Stimulated activated effector memory CD8-positive, alpha-beta T cell treated with anti-CD3 and anti-CD28 coated beads, Interleukin-12 subunit alpha, Interleukin-12 subunit beta, amount 100 ng/mL, for 72 hours (primary cell): ENCODE results near the gene CACHD1.

Experiments used
- ATAC-seq: fragments of 150-1000 bp; cut with Tn5 transposase; 2 replicates; pipeline ENCODE4 v1.10.0; 2021
- DNase-seq, 2 donors: peaks; one replicate each; pipeline ENCODE4 v3.0.0; 2021 to 2022; ENCODE audit warnings: low spot score in 2 of 2
- H3K27ac Mint-ChIP-seq: one replicate; pipeline ENCODE4 v1.8.0; 2022; ENCODE audit warnings: mild to moderate bottlenecking, mixed read lengths
- H3K36me3 Mint-ChIP-seq: one replicate; pipeline ENCODE4 v1.8.0; 2022; ENCODE audit warnings: mild to moderate bottlenecking, mixed read lengths
- H3K4me1 Mint-ChIP-seq: one replicate; pipeline ENCODE4 v1.8.0; 2022; ENCODE audit warnings: mixed read lengths
- H3K4me3 Mint-ChIP-seq: one replicate; pipeline ENCODE4 v1.8.0; 2022; ENCODE audit warnings: mild to moderate bottlenecking, mixed read lengths
- H3K9me3 Mint-ChIP-seq: one replicate; pipeline ENCODE4 v1.8.0; 2022; ENCODE audit warnings: mixed read lengths

Gene CACHD1

DNA sequence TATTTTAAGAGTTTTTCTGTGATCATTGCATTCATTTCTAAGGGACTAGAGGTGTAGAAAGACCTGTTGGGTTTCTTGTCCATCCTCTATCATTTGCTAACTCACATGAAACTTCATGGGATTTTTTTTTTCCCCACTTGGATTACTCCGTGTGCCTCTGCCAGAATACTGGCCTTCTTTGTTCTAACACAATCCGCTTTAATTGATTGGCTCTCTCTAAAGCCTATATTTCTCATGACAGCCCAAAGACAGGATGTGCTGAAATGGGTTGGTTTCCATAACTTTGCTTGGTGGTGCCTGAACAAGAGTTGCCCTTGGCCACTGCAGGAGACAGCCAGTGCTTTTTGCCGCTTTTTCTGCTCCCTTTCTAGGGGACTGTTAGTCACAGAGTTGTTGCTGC is 12.2 kb downstream of the CACHD1 start:
- no peaks in the 10 kb centered on the region for H3K36me3 Mint-ChIP-seq
- H3K27ac Mint-ChIP-seq, result no peak overlapping the region
- H3K4me1 Mint-ChIP-seq, result no peaks in the 10 kb centered on the region
- H3K9me3 Mint-ChIP-seq, result no peaks in the 10 kb centered on the region
- ATAC-seq, result no peak
- H3K4me3 Mint-ChIP-seq, result no peak overlapping the region
- DNase-seq, result no peak

DNA sequence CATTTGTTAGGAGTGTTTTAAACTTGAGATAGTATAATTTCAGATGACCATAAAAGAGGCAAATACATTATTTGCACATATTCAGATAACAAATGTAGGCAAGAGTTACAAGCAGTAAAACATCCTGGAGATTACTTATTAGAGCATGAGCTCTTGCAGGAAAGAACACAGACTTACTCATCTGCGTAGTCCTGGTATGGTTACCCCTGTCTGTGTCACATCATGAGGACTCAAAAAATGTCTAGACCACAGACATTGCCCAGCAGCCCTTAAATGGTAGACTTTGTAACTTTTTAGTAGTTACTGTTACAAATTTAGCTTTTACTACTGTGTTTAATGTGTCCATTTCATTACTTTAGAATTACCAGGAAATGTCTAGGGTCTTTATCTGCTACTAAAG is 12.8 kb downstream of the CACHD1 start:
- DNase-seq, result no peak
- no peak for ATAC-seq
- H3K4me3 Mint-ChIP-seq, result no peak overlapping the region

DNA sequence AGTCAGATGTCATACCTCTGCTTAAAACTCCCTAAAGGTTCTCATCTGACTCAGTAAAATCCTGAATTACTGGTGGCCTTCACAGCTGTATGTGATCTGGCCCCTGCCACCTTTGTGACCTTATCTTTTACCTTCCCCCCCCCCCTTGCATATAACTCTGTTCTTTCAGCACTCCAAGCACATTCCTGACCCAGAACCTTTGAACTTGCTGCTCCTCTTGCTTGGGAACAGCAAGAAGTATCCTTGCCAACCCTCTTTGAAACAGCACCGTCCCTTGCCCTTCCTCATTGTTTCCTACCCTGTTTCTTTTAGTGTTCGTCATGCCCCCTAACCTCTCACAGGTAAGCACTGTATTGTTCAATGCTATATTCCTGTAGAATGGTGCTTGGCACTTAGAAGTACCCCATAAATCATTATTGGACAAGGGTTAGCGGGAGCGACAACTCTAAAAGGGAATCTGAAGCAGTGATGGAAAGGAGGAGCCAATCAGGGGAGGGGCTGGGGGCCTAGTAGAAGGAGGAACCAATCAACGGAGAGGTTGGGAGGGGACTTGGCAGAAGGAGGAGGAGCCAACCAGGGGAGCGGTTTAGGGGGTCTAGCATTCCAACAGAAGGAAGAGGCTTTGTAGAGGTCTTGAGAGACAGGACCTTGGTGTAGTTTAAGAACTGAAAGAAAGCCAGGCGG is 13.9 kb downstream of the CACHD1 start:
- no peak for DNase-seq
- Mint-ChIP-seq H3K4me3 (no peak overlapping the region), H3K4me1 (no peaks in the 10 kb centered on the region), H3K27ac (no peak overlapping the region), H3K9me3 (no peaks in the 10 kb centered on the region), H3K36me3 (no peaks in the 10 kb centered on the region)
- ATAC-seq, result no peak

More for the DNA sequence above, 12.8 kb downstream of the CACHD1 start:
- Mint-ChIP-seq H3K4me1 (no peaks in the 10 kb centered on the region), H3K27ac (no peak overlapping the region), H3K9me3 (no peaks in the 10 kb centered on the region), H3K36me3 (no peaks in the 10 kb centered on the region)

DNA sequence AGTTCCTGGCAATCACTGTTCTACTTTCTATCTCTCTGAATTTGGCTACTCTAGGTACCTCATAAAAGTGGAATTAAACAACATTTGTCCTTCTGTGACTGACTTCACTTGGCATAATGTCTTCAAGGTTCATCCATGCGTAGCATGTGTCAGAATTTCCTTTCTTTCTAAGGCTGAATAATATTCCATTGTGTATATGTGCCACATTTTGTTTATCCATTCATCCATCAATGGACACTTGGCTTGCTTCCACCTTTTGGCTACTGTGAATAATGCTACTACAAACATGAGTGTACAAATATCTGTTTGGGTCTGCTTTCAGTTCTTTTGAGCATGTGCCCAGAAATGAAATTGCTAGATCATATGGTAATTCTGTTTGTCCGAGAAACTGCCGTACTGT is 14.7 kb downstream of the CACHD1 start:
- no peaks in the 10 kb centered on the region for H3K4me1 Mint-ChIP-seq
- DNase-seq, result no peak
- ATAC-seq, result no peak
- H3K36me3 Mint-ChIP-seq, result no peaks in the 10 kb centered on the region
- no peak overlapping the region for H3K27ac Mint-ChIP-seq
- no peaks in the 10 kb centered on the region for H3K9me3 Mint-ChIP-seq
- no peak overlapping the region for H3K4me3 Mint-ChIP-seq

DNA sequence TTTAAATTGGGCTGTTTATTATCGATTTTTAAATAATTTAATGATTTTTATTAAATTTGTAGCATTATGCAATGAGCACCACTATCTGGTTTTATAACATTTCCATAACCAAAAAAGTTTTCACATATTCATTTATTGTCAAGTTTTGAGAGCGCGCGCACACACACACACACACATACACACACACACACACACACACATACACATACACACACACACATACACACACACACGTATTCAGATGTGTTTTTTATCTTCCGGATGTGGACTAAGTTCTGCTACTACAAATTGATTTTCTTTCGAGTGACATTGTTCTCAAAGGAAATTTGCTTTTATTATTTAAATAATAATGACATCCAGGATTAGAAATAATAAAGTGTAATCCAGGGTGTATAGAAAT is 16.3 kb downstream of the CACHD1 start:
- H3K27ac Mint-ChIP-seq, result no peak overlapping the region
- H3K9me3 Mint-ChIP-seq, result no peaks in the 10 kb centered on the region
- no peaks in the 10 kb centered on the region for H3K36me3 Mint-ChIP-seq
- DNase-seq, result no peak
- H3K4me1 Mint-ChIP-seq, result no peaks in the 10 kb centered on the region
- no peak for ATAC-seq
- no peak overlapping the region for H3K4me3 Mint-ChIP-seq

DNA sequence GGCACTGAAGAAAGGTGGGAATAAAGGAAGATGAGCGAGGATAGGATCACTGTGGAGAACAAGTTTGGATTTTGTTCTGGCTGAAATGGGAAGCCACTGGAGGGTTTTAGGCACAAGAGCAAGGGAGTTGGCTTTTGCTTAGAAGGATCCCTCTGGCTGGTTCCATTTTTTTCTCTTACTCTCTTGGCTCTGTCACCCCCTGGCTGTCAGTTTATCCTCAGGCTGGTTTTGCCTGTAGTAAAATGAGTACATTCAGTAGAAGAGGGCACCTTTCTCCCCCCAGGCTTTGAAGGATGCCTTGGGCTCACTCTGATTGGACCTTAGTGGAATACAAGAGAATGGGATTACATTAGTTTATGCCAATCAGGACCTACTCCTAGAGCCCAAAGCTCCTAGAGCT is 17.1 kb downstream of the CACHD1 start:
- Mint-ChIP-seq H3K4me3 (no peak overlapping the region), H3K4me1 (no peaks in the 10 kb centered on the region), H3K9me3 (no peaks in the 10 kb centered on the region), H3K27ac (no peak overlapping the region), H3K36me3 (no peaks in the 10 kb centered on the region)
- no peak for ATAC-seq
- DNase-seq, result no peak

DNA sequence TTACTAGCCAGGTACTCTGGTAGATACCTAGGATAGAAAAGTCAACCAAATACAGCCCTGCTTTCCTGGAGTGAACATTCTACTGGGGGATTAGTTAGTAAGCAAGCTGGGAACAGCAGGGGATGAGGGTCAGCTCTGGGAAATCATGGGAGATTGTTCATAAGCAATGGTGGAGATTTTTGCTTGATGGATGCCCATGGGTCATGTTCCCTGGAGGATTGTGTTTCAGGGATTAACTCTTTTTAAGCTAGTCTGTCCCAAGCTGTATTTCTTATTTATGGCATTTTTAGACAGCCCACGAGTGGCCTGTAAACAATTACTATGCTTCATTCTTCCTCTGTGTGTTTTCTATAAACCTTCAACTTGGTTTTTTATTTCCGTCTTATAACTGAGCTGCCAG is 18.9 kb downstream of the CACHD1 start:
- Mint-ChIP-seq H3K9me3 (no peaks in the 10 kb centered on the region), H3K4me1 (no peaks in the 10 kb centered on the region), H3K4me3 (no peak overlapping the region), H3K36me3 (no peaks in the 10 kb centered on the region), H3K27ac (no peak overlapping the region)
- ATAC-seq (no peak), DNase-seq (no peak)

DNA sequence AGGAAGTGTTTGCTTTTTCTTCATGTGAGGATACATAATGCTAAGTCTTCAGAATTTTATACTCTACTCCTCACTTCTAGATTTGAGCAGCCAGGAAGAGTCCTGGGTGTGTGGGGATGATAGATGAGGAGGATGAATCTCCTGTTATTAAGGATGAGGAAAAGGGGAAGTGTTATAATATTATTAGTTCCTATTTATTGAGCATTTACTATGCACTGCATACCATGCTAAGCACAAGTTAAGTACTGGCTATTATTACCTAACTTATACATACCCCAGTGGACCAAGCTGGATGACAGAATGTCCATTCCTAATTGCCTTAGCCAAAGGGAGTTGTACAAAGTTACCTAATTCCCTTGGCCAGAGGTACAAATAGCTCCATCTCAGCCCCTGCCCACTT is 19.8 kb downstream of the CACHD1 start:
- Mint-ChIP-seq H3K36me3 (no peaks in the 10 kb centered on the region), H3K27ac (no peak overlapping the region), H3K4me1 (no peaks in the 10 kb centered on the region), H3K9me3 (no peaks in the 10 kb centered on the region), H3K4me3 (no peak overlapping the region)
- no peak for DNase-seq
- no peak for ATAC-seq

DNA sequence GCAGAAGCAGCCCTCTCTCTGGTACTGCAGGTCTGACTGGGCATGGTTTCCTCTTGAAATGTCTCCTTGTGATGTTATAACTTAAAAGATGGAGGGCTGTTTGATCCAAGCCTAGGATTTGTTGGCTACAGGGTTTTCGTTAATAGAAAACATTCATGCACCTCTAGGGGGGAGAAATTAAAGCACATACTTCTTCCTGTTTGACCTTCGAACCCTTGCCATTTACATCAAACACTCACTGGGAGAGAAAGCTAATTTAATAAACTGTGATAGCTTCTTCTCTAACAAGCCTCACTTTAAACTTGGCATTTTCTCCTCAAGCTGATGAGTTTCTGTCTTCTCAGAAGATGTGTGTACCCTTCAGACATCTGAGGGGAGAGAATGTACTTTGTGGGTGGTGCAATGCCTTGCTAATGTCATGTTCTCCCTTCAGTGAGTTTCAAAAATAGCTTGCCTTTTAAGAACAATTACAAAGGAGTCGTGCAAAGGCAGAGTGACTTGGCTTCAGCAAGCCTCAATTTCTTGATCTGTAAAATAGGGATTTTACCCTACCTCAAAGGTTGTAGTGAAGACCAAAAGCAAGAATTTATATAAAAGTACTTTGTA is 20.4 kb downstream of the CACHD1 start:
- no peaks in the 10 kb centered on the region for H3K4me1 Mint-ChIP-seq
- H3K27ac Mint-ChIP-seq, result no peak overlapping the region
- H3K4me3 Mint-ChIP-seq, result no peak overlapping the region
- H3K9me3 Mint-ChIP-seq, result no peaks in the 10 kb centered on the region
- DNase-seq (no peak), ATAC-seq (no peak)
- H3K36me3 Mint-ChIP-seq, result no peaks in the 10 kb centered on the region

DNA sequence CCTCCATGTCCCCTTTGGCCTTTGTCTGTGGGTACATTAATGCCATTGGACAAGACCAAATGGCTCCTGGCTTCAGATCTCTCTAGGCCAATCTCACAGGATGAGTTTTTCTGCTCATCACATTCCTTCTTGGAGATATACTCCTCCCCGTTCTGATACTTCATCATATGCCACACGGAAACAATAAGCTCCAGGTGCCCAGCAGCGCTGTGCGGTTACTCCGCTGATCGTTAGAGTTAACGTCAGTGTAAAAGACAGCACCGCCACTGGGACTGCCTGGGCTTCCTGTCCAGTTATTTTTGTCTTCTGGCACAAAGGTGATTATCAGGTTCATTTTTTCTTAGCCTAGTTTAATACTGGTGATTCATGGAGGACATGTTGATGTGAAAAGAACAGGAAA is 22.5 kb downstream of the CACHD1 start:
- no peaks in the 10 kb centered on the region for H3K36me3 Mint-ChIP-seq
- no peak overlapping the region for H3K4me3 Mint-ChIP-seq
- H3K27ac Mint-ChIP-seq, result no peak overlapping the region
- ATAC-seq, result no peak
- H3K4me1 Mint-ChIP-seq, result no peaks in the 10 kb centered on the region
- DNase-seq, result no peak
- no peaks in the 10 kb centered on the region for H3K9me3 Mint-ChIP-seq

DNA sequence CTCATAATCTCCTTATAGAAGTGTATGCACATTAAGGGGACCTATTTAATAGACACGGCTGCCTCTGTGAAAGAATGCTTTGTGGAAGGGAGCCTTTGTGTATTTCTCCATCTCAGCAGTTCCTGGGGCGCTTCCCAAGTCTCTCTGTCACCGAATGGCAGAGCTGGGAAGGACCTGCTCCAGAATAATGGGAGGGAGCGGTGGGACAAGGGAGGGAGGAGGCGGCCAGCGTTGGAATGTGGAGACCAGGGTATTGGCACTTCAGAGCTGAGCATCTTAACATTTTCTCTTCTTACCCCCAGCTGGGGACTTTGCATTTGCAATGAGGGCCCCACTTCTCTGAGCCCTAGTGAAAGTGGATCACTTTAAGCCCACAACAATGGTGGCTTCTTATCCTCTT is 23.9 kb downstream of the CACHD1 start:
- Mint-ChIP-seq H3K9me3 (no peaks in the 10 kb centered on the region), H3K27ac (no peak overlapping the region), H3K36me3 (no peaks in the 10 kb centered on the region), H3K4me1 (no peaks in the 10 kb centered on the region), H3K4me3 (no peak overlapping the region)
- ATAC-seq (no peak), DNase-seq (no peak)

DNA sequence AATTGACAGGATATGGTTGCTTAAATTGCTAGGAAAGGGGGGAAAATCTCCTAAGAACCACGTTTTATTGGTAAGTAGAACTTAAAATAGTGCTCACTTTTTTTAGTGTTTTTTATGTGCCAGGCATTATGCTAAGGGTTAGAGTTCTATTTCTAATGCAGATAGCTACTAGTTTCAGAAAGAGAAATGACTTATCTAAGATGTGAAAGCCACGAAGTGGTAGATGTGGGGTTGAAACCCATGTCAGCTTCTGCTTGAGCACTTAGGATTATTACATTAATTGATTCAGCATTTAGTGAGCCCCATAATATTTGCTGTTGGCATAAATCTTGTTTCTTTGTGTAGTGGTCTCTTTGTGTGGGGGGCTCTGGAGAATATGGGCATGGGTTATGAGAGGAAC is 24.7 kb downstream of the CACHD1 start:
- ATAC-seq (no peak), DNase-seq (no peak)
- Mint-ChIP-seq H3K4me3 (no peak overlapping the region), H3K36me3 (no peaks in the 10 kb centered on the region), H3K9me3 (no peaks in the 10 kb centered on the region), H3K27ac (no peak overlapping the region), H3K4me1 (no peaks in the 10 kb centered on the region)

DNA sequence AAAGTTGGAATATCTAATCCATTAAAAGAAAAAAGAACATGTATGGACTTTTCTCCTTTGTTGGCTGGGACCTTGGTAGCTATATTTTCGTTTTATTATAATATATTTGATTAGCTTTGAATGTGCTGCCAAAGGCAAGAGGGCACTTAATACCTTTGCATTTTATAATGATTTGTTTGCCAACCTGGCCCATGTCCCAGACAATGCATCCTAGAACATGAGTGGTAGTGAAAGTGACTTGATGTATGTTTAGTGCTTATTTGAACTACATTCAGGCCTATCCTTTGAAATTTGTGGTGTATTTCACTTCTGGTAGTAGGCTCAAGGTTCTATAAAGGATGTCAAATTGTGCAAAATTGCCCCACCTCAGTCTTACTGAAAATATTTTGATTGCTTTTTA is 25.9 kb downstream of the CACHD1 start:
- Mint-ChIP-seq H3K27ac (no peak overlapping the region), H3K4me3 (no peak overlapping the region), H3K9me3 (no peaks in the 10 kb centered on the region), H3K4me1 (no peaks in the 10 kb centered on the region), H3K36me3 (no peaks in the 10 kb centered on the region)
- no peak for DNase-seq
- ATAC-seq, result no peak

DNA sequence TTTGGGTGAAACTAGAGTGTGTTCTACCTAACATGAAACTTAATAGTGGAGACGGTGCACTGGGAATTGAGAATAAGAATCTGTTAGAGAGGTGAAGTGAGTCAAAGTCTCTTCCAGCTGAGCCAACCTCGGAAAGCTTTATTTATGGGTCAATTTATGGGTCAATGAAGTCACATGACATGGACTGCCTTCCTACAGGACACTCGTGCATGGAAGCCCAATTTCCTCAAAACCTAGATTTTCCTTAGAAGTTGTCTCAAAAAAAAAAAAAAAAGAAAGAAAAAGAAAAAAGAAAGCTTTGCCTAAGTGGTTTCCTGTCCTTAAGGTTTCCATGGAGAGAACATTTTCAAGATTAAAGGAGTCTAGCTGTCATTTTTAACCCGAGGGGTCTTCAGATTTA is 26.7 kb downstream of the CACHD1 start:
- Mint-ChIP-seq H3K36me3 (no peaks in the 10 kb centered on the region), H3K27ac (no peak overlapping the region), H3K4me3 (no peak overlapping the region), H3K4me1 (no peaks in the 10 kb centered on the region), H3K9me3 (no peaks in the 10 kb centered on the region)
- DNase-seq (no peak), ATAC-seq (no peak)

DNA sequence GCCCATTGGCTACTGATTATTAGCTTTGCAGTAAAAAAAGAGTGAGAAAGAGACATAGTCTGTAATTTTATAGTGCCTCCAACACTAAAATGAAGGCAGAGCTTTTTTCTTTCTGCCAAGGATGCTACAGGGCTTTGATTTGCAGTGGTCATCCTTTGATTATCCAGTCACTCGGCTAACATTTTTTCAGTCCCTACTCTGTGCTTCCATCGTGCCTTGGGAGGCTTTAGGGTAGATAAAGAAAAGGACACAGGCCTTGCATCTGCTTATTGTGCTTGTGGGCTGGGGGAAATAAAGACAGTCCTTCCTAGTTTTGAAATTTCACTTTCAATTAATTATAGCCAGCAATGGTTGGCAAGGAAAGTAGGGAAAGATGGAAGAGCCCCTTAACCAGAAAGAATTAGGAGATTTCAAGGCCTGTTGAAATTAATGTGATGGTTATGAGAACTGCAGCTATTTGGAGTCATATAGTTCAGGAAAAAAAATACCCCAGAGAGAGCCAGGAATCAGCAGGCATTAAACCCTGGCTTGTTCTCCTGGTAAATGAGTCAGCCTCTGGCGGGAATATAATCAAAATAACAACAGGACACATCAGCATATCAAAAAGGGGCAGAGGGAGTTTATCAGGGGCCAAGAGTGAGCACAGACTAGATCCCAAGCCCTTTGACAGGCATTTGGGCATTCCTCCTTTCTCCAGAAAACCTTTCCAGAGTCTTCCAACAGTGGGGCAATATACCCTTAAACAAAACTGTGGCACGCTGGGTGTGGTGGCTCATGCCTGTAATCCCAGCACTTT is 27.4 kb downstream of the CACHD1 start:
- H3K4me1 Mint-ChIP-seq, result no peaks in the 10 kb centered on the region
- H3K9me3 Mint-ChIP-seq, result no peaks in the 10 kb centered on the region
- no peak overlapping the region for H3K4me3 Mint-ChIP-seq
- no peak overlapping the region for H3K27ac Mint-ChIP-seq
- ATAC-seq (no peak), DNase-seq (no peak)
- H3K36me3 Mint-ChIP-seq, result no peaks in the 10 kb centered on the region

DNA sequence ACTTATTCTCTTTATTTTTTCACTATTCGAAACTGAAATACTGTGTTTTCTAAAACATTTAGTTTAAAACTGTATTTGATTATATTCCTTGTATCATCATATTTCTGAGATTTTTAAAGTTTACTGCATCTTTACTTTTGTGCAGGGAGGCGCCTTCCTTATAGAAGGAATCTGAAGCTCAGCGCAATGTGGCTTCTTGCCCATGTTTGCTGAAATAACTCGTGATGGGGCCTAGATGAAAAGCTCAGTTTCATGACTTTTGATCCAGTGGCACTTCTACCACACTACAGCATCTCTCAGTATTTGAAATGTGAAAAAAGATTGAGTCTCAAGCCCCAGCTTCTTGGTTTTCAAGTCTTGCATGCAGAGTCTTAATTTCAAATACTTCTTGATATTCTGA is 28.4 kb downstream of the CACHD1 start:
- Mint-ChIP-seq H3K4me1 (no peaks in the 10 kb centered on the region), H3K9me3 (no peaks in the 10 kb centered on the region), H3K36me3 (no peaks in the 10 kb centered on the region), H3K27ac (no peak overlapping the region), H3K4me3 (no peak overlapping the region)
- DNase-seq (no peak), ATAC-seq (no peak)
